Mesodermal cell (in vitro differentiated cells): ENCODE data around the gene CEACAM16. TPM values are rescaled to one million over a fixed set of nuclear protein-coding genes. Genes with fewer than 3 reads are reported as not detected.

Experiments used
- H3K27ac ChIP-seq: 2 replicates; pipeline ENCODE4 v1.7.0; 2013; ENCODE audit warnings: mild to moderate bottlenecking, low read depth, low read length, moderate library complexity; ENCODE audit not compliant: severe bottlenecking
- H3K36me3 ChIP-seq: 2 replicates; pipeline ENCODE4 v1.7.1; 2013; ENCODE audit warnings: mild to moderate bottlenecking, low read length, moderate library complexity; ENCODE audit not compliant: control insufficient read depth, insufficient read depth
- H3K4me1 ChIP-seq: one replicate; pipeline ENCODE4 v1.7.1; 2013; ENCODE audit warnings: mild to moderate bottlenecking, low read length; ENCODE audit not compliant: insufficient read depth, control insufficient read depth, poor library complexity, severe bottlenecking
- H3K4me3 ChIP-seq: 2 replicates; pipeline ENCODE4 v1.7.0; 2013; ENCODE audit warnings: low read length, control low read depth, mild to moderate bottlenecking; ENCODE audit not compliant: insufficient read depth, poor library complexity, severe bottlenecking; ENCODE audit errors: extremely low read depth
- H3K9me3 ChIP-seq: 2 replicates; pipeline ENCODE4 v1.7.1; 2013; ENCODE audit warnings: mild to moderate bottlenecking, low read length, moderate library complexity; ENCODE audit not compliant: control insufficient read depth
- WGBS, 2 experiments: methylation state at CpG; one replicate each; pipeline ENCODE4 v1.1.5; 2013; ENCODE audit warnings: missing lambda C conversion rate in 2 of 2; ENCODE audit not compliant: insufficient coverage in 2 of 2; 5-methylcytosine and 5-hydroxymethylcytosine counted together
- polyA plus RNA-seq, 2 experiments: library from polyadenylated mRNA; stranded (reverse); fragments of 50-300 nt; gene quantifications; one replicate each; pipeline ENCODE4 v1.2.3, GENCODE V29; 2013

Gene CEACAM16
- polyA plus RNA-seq (2013, experiment 1 of 2) = not detected
- polyA plus RNA-seq (2013, experiment 2 of 2) = not detected

- H3K9me3 ChIP-seq = no peaks in the 10 kb centered on the region
- no peak within 1 kb of the TSS for H3K4me3 ChIP-seq
- WGBS, 2 experiments = 96% methylated on average over 9 to 10 of the region's 13 CpGs
- H3K4me1 ChIP-seq = no peaks in the 10 kb centered on the region
- H3K27ac ChIP-seq = no peak within 1 kb of the TSS
- H3K36me3 ChIP-seq = no peaks in the 10 kb centered on the region
Measured at GRCh38 chr19:44698492-44699201, at the start of gene CEACAM16. Gene CEACAM16, plus strand, starts transcription at chr19:44699151. Its CDS starts 2,306 bp downstream, at chr19:44701457.

GRCh38 chr19:44649578-44650145 lies 49.3 kb upstream of the CEACAM16 start:
- H3K4me3 ChIP-seq = no peak overlapping the region
- H3K9me3 ChIP-seq = no peaks in the 10 kb centered on the region
- H3K36me3 ChIP-seq = peaks cover 81% of the 10 kb centered on the region
- H3K4me1 ChIP-seq = no peaks in the 10 kb centered on the region
- H3K27ac ChIP-seq = no peak overlapping the region
- 94 to 95% methylated on average over 13 to 14 of the region's 15 CpGs for WGBS, 2 experiments

GRCh38 chr19:44653343-44653742 lies 45.6 kb upstream of the CEACAM16 start:
- peaks cover 100% of the 10 kb centered on the region for H3K36me3 ChIP-seq

GRCh38 chr19:44653977-44654774 lies 44.8 kb upstream of the CEACAM16 start:
- 71 to 78% methylated on average over 9 to 13 of the region's 16 CpGs for WGBS, 2 experiments
- Histone ChIP-seq H3K36me3 (peaks cover 100% of the 10 kb centered on the region), H3K4me1 (no peaks in the 10 kb centered on the region), H3K9me3 (no peaks in the 10 kb centered on the region), H3K27ac (no peak overlapping the region), H3K4me3 (no peak overlapping the region)

More at GRCh38 chr19:44653343-44653742, 45.6 kb upstream of the CEACAM16 start:
- WGBS, 2 experiments = 98 to 100% methylated on average over 5 of the region's 5 CpGs
- Histone ChIP-seq H3K4me3 (no peak overlapping the region), H3K27ac (no peak overlapping the region), H3K9me3 (no peaks in the 10 kb centered on the region), H3K4me1 (no peaks in the 10 kb centered on the region)

- H3K4me1 ChIP-seq = no peaks in the 10 kb centered on the region
- WGBS, 2 experiments = 52% methylated on average over 20 to 21 of the region's 25 CpGs
- no peaks in the 10 kb centered on the region for H3K9me3 ChIP-seq
- peaks cover 100% of the 10 kb centered on the region for H3K36me3 ChIP-seq
- H3K27ac ChIP-seq = no peak overlapping the region
- H3K4me3 ChIP-seq = no peak overlapping the region
Measured at GRCh38 chr19:44657211-44657921, 41.6 kb upstream of the CEACAM16 start.

- Histone ChIP-seq H3K4me3 (no peak overlapping the region), H3K27ac (no peak overlapping the region), H3K4me1 (no peaks in the 10 kb centered on the region), H3K9me3 (no peaks in the 10 kb centered on the region), H3K36me3 (peaks cover 100% of the 10 kb centered on the region)
- WGBS, 2 experiments = 100% methylated on average over 2 to 3 of the region's 3 CpGs
Measured at GRCh38 chr19:44658069-44658733, 40.8 kb upstream of the CEACAM16 start.

- no peak overlapping the region for H3K27ac ChIP-seq
- peaks cover 86% of the 10 kb centered on the region for H3K36me3 ChIP-seq
- no peak overlapping the region for H3K4me3 ChIP-seq
- no peaks in the 10 kb centered on the region for H3K4me1 ChIP-seq
- WGBS, 2 experiments = 93 to 95% methylated on average over 3 to 4 of the region's 4 CpGs
- H3K9me3 ChIP-seq = no peaks in the 10 kb centered on the region
Measured at GRCh38 chr19:44660081-44660480, 38.9 kb upstream of the CEACAM16 start.

- Histone ChIP-seq H3K9me3 (no peaks in the 10 kb centered on the region), H3K36me3 (peaks cover 74% of the 10 kb centered on the region), H3K27ac (no peak overlapping the region), H3K4me3 (no peak overlapping the region), H3K4me1 (no peaks in the 10 kb centered on the region)
- WGBS, 2 experiments = 91 to 94% methylated on average over 3 to 9 of the region's 11 CpGs
Measured at GRCh38 chr19:44661205-44661604, 37.7 kb upstream of the CEACAM16 start.

- Histone ChIP-seq H3K36me3 (peaks cover 67% of the 10 kb centered on the region), H3K9me3 (no peaks in the 10 kb centered on the region), H3K27ac (no peak overlapping the region), H3K4me3 (no peak overlapping the region), H3K4me1 (no peaks in the 10 kb centered on the region)
- WGBS, 2 experiments = 94% methylated on average over 7 of the region's 7 CpGs
Measured at GRCh38 chr19:44661904-44662303, 37.0 kb upstream of the CEACAM16 start.
